GM21723 (cell line): ENCODE results near the gene TSC1.

Source experiments
- ATAC-seq: cut with Tn5 transposase; IDR thresholded peaks from one replicate; pipeline ENCODE4 v1.9.1; 2021; ENCODE audit warnings: mild to moderate bottlenecking, moderate library complexity; ENCODE audit not compliant: unreplicated experiment

TSC1 gene

GRCh38 chr9:132866898-132867297 lies 77.5 kb downstream of the TSC1 start:
- ATAC-seq = no peak

DNA sequence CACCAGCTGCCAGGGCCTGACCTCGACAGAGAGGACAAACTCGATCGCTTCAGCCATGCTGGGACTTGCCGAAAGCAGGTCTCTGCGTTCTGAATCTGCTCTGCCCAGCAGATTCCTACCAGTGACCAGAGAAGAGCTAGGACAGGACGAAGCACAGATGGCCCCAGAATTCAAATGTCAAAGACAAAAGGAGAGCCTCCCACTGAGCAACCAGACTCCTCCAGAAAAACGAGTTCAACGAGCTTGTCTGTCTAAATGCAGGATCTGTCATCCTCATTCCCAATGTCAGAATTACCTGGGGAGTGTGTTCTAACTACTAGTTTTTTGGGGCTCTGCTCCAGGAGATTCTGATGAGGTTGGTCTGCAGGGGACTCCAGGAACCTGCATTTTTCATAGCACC lies 79.7 kb downstream of the TSC1 start:
- ATAC-seq = no peak

GRCh38 chr9:132864277-132864676 lies 80.1 kb downstream of the TSC1 start:
- ATAC-seq = no peak

GRCh38 chr9:132863096-132863495 lies 81.3 kb downstream of the TSC1 start:
- no peak for ATAC-seq

DNA sequence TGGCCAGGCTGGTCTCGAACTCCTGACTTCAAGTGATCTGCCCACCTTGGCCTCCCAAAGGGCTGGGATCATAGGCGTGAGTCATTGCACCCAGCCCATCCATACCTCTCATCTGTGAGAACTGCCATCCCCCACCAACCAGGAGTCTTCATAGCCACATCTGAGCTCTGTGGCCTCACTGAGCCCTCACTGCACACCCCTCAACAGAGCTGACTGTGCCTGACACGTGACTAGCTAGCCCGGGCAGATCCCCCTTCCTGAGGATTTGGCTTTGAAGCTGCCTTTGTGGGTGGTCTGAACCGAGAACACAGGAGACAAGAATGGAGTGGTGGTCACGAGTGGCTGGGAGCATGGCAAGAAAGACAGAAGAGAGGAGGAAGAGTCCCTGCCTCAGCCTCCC lies 81.9 kb downstream of the TSC1 start:
- ATAC-seq = no peak

GRCh38 chr9:132861666-132862065 lies 82.8 kb downstream of the TSC1 start:
- ATAC-seq = no peak

DNA sequence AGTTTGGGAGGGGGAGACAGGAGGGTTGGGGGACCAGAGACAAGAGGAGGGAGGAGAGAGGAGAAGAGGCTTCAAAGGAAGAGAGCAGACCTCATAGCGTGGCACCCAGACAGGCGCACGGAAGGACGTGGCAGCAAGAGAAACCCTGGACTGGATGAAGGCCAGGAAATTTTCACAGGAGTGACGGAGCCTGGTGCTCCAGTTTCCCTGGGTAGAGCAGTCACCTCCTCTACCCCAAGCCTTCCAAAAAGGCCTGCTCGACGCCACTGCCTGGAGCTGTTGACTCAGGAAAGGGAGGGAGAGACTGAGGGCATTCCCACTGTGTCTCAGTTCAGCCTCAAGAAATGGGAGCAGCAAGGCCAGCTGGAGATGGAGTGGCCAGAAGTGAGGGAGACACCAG lies 85.7 kb downstream of the TSC1 start:
- ATAC-seq = no peak

GRCh38 chr9:132857616-132858342 lies 86.6 kb downstream of the TSC1 start:
- ATAC-seq = no peak

- no peak for ATAC-seq
These were observed 87.4 kb downstream of the TSC1 start for GRCh38 chr9:132857031-132857430.

DNA sequence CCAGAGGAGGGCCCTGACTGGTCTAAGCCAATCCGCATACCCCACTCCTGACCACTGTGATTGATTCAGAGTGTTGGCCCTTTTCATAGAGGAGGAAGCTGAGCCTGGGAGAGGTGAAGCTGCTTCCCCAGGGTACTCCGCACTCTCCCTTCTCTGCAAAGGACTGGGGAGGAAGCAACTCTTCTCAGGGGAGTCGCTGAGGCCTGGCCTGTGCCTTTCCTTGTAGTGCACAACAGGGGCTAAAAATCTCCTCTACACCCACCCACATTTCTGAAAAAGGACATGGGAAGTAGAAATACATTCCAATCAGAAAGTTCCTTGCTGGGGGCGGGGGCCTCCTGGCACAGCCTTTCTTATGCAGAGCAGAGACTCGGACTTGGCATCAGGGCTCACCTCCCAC lies 88.5 kb downstream of the TSC1 start:
- ATAC-seq = no peak

DNA sequence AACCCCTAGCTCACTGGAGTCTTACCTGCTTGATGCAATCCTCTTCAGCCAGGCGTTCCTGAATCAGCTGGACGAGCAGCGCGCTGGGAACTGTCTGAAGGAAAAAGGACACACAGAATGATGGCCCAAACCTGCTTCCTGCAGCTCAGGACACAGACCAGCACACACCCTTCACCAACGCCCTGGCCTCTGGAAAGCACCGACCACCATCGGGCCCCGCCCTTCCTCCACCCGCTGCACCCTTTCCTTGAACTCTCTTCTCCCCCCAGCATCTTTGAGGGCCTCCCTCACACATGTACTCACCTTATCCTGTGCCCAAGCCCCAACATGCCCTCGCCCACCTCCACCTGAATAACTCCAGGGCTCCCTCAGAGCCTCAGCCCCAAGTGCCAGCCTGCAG lies 89.6 kb downstream of the TSC1 start:
- ATAC-seq = no peak

GRCh38 chr9:132853482-132853881 lies 90.9 kb downstream of the TSC1 start:
- no peak for ATAC-seq

GRCh38 chr9:132849185-132849706 lies 95.2 kb downstream of the TSC1 start:
- no peak for ATAC-seq

GRCh38 chr9:132846918-132847515 lies 97.4 kb downstream of the TSC1 start:
- ATAC-seq = no peak

DNA sequence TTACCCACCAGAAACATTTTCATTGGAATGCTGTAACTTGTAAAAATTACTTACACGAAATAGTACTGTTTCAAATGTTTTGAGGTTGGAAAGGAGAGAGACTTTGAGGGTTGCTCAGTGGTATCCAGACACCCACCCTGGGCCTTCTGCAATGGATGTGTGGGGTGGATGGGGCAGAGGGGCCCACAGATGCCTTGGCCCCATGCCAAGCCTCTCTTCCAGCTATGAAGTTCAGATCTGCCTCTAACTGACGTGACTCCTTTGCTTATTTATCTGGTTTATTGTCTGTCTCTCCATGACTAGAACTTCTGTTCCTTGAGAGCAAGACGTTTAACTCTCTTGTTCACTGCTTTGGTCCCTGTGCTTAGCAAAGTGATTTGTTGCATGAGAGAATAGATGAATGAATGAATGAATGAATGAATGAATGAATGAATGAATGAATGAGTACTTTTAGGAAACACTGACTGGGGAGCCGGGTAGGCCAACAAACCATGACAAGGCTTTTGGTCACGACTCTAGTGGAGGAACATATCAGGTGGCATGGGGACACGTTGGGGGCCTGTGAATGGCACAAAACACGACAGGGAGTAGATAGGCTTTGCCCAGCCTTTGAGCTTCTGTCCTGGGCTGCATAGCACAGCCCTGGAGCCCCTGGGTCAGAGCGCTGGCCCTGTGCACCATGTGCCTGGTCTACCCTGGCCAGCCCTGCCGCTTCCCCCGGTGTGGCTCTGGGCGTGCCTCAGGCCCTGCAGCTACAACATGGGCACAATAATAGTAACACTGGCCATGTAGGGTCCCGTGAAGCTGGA lies 98.1 kb downstream of the TSC1 start:
- no peak for ATAC-seq

DNA sequence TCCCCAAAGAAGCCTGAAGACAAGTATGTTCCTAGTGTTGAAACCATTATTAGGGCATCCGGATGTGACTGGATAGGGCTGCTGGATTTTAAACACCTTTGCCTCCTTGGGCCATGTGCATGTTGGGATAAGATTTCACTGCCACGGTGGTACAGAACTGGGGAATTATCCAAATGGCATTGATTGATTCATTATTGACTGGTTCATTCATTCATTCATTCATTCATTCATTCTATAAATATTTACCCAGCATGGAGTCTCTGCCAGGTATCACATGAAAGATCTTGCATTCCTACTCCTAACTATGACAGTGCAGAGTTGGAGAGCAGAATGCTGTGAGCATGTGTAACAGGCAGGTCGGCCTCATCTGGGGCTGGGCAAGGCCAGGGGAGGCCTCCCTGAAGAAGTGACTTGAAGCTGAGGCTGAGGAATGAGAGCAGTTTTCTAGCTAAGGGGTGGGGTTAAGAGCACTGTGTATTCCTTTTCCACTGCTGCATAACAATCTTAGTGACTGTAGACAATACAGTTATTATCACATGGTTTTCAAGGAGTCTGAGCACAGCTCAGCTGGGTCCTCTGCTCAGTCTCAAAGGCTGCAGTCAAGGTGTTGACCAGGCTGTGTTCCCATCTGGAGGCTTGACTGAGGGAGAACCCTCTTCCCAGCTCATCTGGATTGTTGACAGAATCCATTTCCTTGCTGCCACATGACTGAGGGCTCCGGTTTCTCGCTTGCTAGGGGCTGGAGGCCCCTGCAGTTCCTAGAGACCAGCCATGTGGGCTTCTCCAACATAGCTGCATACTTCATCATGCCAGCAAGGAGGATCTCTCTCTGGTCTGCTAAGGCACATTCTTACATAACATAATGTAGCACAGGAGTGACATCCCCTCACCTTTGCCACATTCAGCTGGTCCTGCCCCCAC lies 102.0 kb downstream of the TSC1 start:
- no peak for ATAC-seq
